Measurements from ENCODE around the gene ATP1B3.

The ATP1B3 gene

DNA sequence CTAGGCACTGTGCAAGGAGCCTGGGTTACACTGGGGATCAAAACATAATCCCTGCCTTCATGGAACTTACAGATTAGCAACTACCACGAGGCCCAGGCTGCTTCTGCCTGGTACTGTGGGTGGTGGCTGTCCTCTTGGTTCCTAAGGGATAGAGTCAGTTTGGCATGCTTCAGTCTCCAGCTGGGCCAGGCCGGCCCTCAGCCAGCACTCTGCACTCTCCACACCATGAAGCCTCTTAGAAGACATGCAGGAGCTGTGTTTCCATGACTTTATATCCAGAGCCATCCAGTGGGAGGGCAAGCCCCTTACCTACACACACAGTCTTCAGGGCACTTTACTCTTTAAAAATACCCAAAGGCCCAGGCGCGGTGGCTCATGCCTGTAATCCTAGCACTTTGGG, 54.4 kb downstream of the ATP1B3 start:
- DNase-seq (ENCODE audit: low read depth): no peak
- H3K4me3 ChIP-seq (ENCODE audit: low read length): no peak overlapping the region
- TF ChIP-seq, protein P1, sequence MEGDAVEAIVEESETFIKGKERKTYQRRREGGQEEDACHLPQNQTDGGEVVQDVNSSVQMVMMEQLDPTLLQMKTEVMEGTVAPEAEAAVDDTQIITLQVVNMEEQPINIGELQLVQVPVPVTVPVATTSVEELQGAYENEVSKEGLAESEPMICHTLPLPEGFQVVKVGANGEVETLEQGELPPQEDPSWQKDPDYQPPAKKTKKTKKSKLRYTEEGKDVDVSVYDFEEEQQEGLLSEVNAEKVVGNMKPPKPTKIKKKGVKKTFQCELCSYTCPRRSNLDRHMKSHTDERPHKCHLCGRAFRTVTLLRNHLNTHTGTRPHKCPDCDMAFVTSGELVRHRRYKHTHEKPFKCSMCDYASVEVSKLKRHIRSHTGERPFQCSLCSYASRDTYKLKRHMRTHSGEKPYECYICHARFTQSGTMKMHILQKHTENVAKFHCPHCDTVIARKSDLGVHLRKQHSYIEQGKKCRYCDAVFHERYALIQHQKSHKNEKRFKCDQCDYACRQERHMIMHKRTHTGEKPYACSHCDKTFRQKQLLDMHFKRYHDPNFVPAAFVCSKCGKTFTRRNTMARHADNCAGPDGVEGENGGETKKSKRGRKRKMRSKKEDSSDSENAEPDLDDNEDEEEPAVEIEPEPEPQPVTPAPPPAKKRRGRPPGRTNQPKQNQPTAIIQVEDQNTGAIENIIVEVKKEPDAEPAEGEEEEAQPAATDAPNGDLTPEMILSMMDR (conservative IDR thresholded peaks at IDR 0.05; ENCODE audit: low read depth, low read length): no peak

DNA sequence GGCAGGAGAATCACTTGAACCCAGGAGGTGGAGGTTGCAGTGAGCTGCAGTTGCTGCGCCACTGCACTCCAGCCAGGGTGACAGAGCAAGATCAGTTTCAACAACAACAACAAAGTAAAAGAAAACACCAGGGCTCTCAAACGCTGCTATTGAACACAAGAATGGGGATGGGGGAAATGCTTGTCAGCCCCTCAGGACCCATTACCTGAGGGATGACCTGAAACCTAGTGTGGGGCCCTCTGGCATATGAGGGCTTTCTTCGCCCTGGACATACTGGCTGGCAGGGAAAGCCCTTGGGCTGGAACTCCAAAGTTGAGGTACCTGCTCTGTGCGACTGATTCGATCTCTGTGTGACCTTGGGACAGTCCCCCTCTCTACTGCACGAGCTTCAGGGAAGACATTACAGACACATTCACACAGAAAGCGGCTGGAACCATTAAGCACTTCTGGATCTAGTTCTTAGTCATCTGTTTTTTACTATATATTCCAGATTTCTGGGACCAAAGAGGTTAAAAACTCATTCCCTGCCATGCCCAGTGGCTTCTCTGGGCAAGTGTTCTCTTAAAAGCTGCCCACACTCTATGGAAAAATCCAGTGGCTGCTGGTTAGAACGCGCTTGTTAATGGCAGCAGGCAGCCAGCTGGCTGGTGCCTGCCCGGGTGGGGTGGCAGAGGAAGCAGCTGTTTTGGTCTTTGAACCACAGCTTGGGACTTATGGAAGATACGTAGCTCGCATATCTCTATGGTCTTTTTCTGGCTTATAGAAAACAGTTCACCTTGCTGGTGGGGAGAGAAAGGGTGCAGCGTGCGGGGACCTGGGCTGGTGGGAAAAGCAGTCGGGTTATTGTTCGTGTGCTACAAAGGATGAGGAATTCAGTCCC, 57.2 kb downstream of the ATP1B3 start:
- no peak overlapping the region for H3K4me3 ChIP-seq (ENCODE audit: low read length)
- TF ChIP-seq, protein P1 (conservative IDR thresholded peaks at IDR 0.05; ENCODE audit: low read depth, low read length): no peak
- no peak for DNase-seq (ENCODE audit: low read depth)

DNA sequence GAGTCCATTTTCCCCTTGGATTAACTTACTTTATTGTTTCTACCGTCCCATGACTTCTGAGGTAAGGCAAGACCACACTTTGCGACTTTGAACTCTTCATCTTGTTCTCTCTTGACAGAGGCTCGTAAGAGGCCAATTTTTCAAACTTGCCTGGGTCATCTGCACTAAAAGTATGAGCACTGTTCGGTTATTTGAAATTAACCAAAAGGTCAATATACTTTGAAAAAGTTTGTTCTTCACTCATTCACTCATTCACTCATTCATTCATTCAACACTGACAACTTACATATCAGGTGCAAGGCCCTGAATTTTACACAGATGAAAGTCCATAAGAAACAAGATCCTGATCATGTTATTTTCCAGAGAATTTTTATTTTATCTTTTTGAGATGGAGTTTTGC, 57.9 kb downstream of the ATP1B3 start:
- no peak for DNase-seq (ENCODE audit: low read depth)
- TF ChIP-seq, protein P1 (conservative IDR thresholded peaks at IDR 0.05; ENCODE audit: low read depth, low read length): no peak
- H3K4me3 ChIP-seq (ENCODE audit: low read length): no peak overlapping the region

DNA sequence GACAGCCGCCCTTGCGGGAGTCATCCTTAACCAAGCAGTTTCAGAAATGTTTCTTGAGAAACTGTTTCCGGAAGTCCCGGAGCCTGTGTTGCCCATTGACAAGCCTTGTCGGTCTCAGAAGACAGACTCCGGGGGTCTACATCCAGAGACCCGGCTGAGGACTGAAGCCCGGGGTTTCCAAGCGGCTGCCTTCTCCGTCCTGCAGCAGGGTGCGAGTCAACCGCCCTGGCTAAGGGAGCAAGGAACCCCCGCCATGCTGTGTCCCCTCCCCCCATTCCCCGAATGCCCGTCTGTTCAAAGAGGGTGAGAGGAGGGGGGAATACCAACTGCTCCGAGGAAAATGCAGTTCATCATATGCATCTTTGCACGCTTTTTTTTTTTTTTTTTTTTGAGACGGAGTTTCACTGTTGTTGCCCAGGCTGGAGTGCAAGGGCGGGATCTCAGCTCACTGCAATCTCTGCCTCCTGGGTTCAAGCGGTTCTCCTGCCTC, 61.6 kb downstream of the ATP1B3 start:
- no peak for DNase-seq (ENCODE audit: low read depth)
- TF ChIP-seq, protein P1 (conservative IDR thresholded peaks at IDR 0.05; ENCODE audit: low read depth, low read length): no peak
- H3K4me3 ChIP-seq (ENCODE audit: low read length): no peak overlapping the region

DNA sequence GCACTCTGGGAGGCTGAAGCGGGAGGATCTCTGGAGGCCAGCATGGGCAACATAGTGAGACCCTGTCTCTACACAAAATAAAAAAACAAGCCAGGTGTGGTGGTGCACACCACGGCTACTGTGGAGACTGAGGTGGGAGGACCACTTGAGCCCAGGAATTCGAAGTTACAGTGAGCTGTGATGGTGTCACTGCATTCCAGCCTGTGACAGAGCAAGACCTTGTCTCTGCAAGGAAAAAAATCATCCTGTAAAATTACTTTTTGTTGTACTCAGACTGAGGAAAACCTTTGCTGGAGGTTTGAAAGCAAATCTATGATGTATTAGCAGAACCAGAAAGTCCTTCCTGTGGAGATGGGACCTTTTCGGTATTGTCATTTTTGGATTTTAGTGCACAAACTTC, 63.3 kb downstream of the ATP1B3 start:
- H3K4me3 ChIP-seq (ENCODE audit: low read length): no peak overlapping the region
- TF ChIP-seq, protein P1 (conservative IDR thresholded peaks at IDR 0.05; ENCODE audit: low read depth, low read length): no peak
- DNase-seq (ENCODE audit: low read depth): no peak

DNA sequence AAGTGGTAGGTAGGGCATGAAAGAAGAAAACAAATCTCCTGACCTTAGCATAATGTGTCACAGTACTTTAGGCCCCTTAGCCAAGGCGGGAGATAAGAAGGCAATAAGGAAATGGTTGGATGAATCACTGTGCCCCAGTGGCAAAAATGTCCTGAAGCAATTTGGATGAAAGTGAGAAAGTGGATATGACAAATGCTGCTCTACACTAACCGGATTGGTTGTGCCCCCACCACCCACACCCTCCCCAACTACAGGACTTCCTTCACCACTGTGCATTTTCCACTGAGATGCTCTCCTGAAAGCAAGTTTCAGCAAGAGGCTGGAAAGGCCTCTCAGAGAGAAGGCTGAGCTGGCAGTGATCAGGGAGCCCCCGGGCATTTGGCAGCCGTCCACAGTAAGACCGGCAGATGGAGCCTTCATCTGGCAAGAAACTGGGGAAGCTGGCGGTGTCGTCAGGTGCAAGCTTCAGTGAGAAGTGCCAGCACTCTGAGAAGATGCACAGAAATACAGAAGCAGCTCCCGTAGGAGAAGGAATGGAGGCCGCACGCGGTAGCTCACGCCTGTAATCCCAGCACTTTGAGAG, 63.8 kb downstream of the ATP1B3 start:
- TF ChIP-seq, protein P1 (conservative IDR thresholded peaks at IDR 0.05; ENCODE audit: low read depth, low read length): peak; percentile 36
- no peak for DNase-seq (ENCODE audit: low read depth)
- H3K4me3 ChIP-seq (ENCODE audit: low read length): no peak overlapping the region
